Endometrial microvascular endothelial cells (primary cell): ENCODE measurements around the gene PIAS3. TPM values are rescaled to one million over a fixed set of nuclear protein-coding genes. Genes with fewer than 3 reads are reported as not detected.

ENCODE experiments used
- in situ Hi-C: cut with HindIII; loops from 2 replicates; pipeline ENCODE4 v1.10.0; 2017; ENCODE audit warnings: low sequenced_read_pairs, low pct_unique_long_range_greater_than_20kb; ENCODE audit errors: inconsistent ontology term
- total RNA-seq: library from RNA; depleted of rRNA; stranded (reverse); fragments of >200 nt; gene quantifications from one replicate; pipeline ENCODE4 v1.2.3, GENCODE V29; 2015; ENCODE audit errors: inconsistent ontology term

The PIAS3 gene
- total RNA-seq, 1 donor from 2014 or later = 40.0 TPM

DNA sequence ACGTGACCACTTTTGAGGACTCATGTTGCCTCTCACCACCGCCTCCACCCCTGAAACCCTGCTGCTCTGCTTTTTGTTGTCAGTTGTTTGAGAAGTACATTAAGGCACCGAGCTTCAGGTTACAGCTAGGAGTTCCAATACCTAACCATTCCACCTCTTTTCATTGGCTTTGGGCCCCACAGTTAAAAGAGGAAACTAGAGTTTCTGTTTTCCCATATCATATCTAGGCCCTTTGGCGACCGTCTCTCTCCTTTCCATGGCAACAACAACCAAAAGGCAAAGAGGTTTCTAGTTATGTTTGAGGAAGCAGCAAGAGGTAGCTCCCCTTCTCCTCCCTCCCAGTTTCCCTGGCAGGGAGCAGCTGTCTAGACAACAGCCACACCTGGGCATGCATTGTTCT lies 20.9 kb upstream of the PIAS3 start:
- in situ Hi-C loops = no loop called here

DNA sequence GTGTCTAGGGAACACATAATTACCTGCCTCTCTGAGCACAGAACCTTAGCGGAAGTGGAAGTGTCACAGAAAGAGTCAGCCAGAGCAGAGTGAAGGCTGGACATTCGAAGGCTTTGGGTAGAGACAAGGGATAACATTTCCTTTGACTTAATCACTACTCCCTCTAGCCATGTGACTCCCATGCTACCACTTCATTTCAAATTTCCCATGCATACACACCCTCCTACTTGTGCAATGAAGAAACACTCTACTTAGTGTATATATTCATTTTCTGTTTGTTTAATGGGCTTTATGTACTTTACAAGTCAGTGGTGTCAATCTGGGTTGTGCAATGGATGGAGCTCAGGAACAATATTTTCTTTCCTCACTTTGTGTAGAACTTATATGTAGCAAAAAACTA lies 19.8 kb upstream of the PIAS3 start:
- in situ Hi-C loops = no loop called here

- in situ Hi-C loops = no loop called here
These were observed 19.1 kb upstream of the PIAS3 start for GRCh38 chr1:145877923-145878486.

GRCh38 chr1:145874646-145875045 lies 15.8 kb upstream of the PIAS3 start:
- in situ Hi-C loops = no loop called here

GRCh38 chr1:145871994-145872924 lies 13.4 kb upstream of the PIAS3 start:
- in situ Hi-C loops = no loop called here

DNA sequence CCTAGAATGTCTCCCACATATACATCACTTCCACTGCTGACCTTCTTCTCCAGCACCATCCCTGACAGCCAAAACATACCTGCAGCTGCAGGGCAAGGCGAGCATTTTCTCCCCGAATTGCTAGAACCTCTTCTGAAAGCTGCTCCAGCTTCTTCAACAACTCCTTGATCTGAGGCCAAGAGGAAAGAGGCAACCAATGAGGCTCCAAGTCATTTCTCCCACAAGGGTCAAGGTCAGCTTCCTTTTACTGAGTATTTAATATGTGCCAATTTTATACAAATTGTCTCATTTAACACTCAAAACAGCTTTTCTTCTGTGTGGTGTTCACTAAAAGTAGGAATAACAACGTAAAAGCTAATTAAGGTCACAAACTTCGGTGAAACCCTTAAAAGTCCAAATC lies 9.4 kb upstream of the PIAS3 start:
- in situ Hi-C loops = no loop called here

GRCh38 chr1:145863282-145864018 lies 4.6 kb upstream of the PIAS3 start:
- in situ Hi-C loops = no loop called here

- in situ Hi-C loops = loop anchor here (5.0 kb wide), 1 partner anchor 103 kb away; the partner anchor contains the start of genes ANKRD34A and POLR3GL
These were observed 676 bp upstream of the PIAS3 start for GRCh38 chr1:145859491-145860023.

DNA sequence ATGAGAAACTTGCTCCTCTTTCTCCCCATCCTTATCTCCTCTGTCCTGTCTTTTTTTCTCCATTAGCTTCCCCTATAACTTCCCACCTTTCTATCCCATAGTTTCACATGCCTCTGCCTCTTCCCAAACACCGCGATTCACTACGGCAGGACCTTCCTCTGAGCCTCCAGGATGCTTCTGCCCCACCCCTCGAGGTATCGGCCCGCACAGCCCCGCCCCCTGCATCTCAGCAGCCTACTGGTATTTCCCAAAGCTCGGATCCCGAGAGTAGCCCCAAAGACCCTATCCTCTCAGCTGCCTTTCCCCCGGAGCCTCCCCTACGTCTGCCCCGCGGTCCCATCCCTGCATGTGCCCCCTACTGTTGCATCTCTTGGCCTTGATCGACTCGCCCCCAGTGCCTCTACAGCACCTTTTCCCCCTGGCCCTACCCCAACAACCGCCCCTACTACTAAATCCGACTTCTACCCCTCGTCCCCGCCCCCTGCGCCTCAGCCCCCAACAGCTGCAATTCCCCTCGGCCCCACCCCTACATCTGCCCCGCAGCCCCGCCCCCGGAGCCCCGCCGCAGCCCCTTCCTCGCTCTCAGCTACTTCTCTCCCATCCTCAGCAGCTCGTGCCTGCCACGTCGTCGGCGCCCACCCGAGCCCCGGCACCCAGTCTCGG lies 512 bp downstream of the PIAS3 start:
- in situ Hi-C loops = loop anchor here (5.0 kb wide), 1 partner anchor 104 kb away; the partner anchor contains the start of genes ANKRD34A and POLR3GL

DNA sequence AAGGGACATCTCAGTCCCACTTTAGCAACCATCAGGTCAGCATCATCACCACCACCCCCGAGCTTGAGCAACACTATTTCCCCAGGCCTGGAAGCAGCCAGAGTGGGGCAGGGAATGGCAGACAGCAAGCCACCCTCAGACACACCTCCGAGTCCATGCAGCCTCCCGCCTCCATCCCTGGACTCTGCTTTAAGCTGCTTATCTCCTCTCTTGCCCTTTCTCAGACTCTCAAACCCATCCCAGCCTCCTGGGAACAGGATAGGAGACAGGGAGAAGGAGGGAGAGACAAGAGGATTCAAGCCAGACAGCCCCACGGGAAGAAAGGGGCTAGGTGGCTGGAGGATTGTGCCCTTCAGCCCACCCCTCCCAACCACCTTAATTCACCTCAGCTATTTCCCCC lies 1.7 kb downstream of the PIAS3 start:
- in situ Hi-C loops = loop anchor here (5.0 kb wide), 1 partner anchor 105 kb away; the partner anchor contains the start of genes ANKRD34A and POLR3GL

DNA sequence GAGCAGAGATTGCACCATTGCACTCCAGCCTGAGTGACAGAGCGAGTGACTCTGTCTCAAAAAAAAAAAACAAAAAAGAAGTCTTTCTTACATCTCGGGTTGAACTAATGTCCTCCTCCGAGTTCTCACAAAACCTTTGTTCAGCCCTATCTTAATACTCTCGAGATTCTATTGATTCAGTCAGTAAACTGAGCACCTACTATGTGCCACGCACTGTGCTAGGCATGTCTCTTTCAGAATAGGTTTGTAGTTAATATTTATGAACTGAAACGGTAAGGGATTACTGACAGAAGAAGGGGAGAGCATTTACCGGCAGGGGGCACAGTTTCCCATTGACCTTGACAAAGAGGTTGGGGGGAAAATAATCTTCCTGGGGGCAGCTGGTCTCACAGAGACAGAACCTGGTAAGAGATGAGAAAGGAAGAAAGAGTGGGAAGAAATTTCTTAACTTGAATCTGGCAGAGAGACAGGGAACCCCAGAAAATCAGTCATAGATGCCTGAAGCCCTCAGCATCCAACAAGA lies 3.4 kb downstream of the PIAS3 start:
- in situ Hi-C loops = loop anchor here (5.0 kb wide), 1 partner anchor 107 kb away; the partner anchor contains the start of genes ANKRD34A and POLR3GL

GRCh38 chr1:145849356-145850160 lies 9.3 kb downstream of the PIAS3 start:
- in situ Hi-C loops = no loop called here

DNA sequence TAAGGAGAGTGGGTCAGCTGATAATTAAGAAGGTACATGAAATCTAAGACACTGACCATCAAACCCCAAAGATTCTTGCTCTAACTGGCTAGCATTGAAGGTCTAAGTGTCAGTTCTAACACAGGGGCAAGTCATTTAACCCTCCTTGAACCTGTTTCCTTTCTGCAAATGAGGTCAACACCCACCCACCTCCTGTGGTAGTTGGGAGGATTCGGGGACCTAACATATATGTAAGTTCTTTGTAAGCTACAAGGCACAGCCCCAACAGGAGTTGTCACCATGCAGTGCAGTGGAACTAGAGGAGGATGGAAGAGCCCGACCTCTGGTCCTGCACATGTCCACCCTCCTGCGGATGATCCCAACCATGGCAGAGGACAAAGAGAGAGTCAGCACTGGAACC lies 11.1 kb downstream of the PIAS3 start:
- in situ Hi-C loops = no loop called here

- in situ Hi-C loops = no loop called here
These were observed 12.7 kb downstream of the PIAS3 start for GRCh38 chr1:145846201-145846612.

DNA sequence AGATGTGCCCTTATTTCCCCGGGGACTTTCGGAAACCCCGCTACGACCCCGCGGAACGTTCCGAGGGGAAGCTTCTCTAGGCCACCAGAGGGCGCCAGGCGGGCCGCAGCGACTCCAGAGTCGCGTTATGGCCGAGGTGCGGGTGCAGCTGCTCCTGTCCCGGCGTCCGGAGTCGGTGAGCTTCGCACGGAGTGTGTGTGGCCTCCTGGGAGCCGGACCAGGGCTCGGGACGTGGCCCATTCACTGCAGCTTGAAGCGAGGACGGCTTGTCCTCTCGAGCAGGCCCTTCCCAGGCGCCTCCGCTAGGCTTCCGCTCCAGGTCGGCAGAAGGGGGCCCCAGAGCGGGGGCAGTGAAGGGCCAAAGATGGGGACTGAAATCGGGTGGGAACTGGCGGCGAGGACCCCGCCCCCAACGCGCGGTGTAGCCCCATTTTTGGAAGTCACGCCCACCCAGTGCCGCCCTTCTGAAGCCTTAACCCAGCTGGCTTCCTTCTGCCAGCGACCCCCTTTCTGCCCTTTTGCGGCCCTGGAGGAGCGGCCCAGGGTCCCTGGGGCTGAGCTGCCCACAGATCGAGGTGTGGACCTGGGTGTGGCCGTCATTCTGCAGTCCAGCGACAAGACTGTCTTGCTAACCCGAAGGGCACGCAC lies 13.2 kb downstream of the PIAS3 start, which contains the start of gene NUDT17:
Gene NUDT17, plus strand, starts transcription at position 117 of the 648 bp plus-strand sequence. Its CDS starts 11 bp downstream, at position 128.
- in situ Hi-C loops = no loop called here

- in situ Hi-C loops = no loop called here
These were observed 13.8 kb downstream of the PIAS3 start for GRCh38 chr1:145845144-145845513.

- in situ Hi-C loops = no loop called here
These were observed 15.8 kb downstream of the PIAS3 start for GRCh38 chr1:145843031-145843430.
